HG03097 (cell line): ENCODE results near the gene GALT.

Source experiments
- ATAC-seq: cut with Tn5 transposase; IDR thresholded peaks from one replicate; pipeline ENCODE4 v1.9.1; 2021; ENCODE audit not compliant: unreplicated experiment, low FRiP score

The GALT gene

GRCh38 chr9:34646211-34647083 lies at the start of gene GALT:
GALT (plus strand) TSS chr9:34646675; CDS start chr9:34646705, 30 bp downstream.
- ATAC-seq, result peak; percentile 82

DNA sequence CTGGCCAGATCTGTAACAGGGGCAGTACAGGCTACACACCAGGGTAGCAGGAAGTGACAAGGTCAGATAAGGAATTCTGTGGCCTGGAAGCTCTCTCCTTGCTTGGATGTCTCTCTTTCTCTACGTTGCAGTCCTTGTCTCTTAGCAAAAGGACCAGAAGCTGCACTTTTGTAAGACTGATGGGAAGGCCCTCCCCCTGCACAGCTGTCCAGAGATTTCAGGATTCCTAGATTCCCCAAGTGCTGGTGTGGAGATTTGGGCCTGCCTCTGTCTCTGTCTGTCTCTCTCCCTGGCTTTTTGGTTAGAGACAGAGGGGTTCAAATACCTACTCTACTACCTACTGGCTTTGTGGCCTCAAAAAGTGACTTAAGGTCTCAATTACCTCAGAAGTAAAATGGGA lies 46.9 kb upstream of the GALT start:
- no peak for ATAC-seq

DNA sequence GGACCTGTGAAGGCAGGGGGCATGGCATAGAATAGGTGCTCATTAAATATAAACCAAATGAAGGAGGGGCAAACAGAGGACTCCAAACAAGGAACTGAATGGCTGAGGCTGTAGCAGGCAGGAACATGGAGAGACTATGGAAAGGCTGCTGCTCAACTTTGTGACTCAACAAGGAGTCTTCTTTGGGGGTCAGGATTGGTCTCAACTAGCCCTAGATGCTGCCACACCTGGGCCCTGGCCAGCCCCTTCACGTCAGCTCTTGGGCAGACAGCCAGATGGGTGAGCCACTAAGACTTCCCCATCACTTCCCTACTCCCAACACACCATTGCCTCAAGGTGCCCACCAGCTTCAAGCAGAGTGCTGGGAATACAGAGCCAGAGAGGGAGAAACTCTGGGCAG lies 45.6 kb upstream of the GALT start:
- ATAC-seq, result no peak

- no peak for ATAC-seq
Measured at GRCh38 chr9:34601937-34602573, 44.4 kb upstream of the GALT start.

DNA sequence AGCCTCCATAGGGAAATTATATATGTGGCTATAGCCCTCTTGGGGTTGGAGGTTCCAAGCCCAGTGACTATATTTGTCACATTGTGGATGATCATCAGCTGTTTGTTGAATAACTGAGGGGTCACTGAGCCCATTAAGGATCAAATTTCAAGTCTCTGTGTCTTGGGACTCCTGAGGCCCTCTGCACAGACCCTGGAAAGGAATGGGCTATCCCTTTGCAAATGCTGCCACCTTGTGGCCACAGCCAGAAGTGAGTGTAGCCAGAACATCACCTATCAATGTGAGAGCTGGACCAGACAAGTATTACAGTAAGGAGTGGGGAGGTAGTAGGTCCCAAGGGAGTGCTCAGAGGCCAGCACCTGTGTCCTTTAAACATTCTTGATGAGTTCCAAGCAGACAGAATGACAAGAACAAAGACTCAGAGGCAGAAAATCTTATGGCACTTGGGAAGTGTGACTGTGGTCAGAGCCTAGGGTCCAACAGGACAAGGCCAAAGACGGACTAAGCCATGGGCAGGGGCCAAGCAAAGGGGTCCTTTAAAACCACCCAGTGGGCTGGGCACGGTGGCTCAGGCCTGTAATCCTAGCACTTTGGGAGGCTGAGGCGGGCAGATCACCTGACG lies 42.8 kb upstream of the GALT start:
- no peak for ATAC-seq

GRCh38 chr9:34606190-34606589 lies 40.3 kb upstream of the GALT start:
- no peak for ATAC-seq

- no peak for ATAC-seq
Measured at GRCh38 chr9:34606905-34607304, 39.6 kb upstream of the GALT start.

DNA sequence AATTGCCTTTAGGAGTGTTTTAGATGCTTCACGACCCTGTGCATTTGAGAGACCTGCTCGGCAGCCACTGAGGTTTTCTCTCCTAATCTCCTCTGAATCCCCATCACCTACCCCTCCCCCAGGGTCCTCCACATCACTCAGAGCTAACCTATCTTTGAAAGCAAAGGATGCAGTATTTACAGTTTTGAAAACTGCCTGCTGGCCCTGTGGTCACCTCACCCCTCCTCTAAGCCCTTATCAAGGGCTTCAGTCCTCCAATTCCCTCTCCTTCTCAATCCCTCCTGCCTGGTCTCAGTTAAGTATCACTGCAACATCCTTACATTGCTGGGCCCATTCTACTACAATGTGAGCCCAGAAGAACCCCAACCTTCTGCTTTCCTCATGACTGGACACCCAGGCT lies 39.1 kb upstream of the GALT start:
- no peak for ATAC-seq

- ATAC-seq, result no peak
Measured at GRCh38 chr9:34610434-34611206, 35.9 kb upstream of the GALT start.

DNA sequence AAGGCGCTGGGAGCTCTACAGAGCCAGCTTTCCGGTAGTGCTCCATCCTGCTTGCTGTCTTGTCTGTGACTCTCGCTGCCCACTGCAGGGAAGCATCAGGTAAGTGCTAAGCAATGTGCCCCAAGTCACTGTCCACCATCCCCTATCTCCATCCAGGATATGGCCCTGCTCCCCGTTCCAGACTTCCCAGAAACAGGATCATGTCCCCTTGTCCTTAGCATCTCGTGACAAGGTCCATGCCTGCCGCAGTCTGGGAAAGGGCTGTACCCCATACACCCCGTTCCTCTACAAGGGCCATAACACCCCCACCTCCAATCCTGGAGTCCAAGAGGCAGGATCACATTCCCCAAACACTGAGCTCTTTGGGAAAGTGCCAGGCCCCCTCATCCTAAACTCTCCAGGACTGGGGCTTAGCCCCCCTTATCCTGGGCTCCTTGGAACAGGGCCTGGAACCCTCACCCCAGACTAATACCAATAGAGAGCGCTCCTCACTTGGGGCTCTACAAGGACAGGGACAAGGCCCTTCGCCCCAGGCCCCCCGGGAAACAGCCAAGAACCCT lies 35.1 kb upstream of the GALT start:
- no peak for ATAC-seq

- peak; percentile 67 for ATAC-seq
Measured at GRCh38 chr9:34611811-34612787, 34.4 kb upstream of the GALT start, which contains the start of gene RPP25L. RPP25L (minus strand) TSS chr9:34612097; CDS start chr9:34611296, 801 bp downstream.

DNA sequence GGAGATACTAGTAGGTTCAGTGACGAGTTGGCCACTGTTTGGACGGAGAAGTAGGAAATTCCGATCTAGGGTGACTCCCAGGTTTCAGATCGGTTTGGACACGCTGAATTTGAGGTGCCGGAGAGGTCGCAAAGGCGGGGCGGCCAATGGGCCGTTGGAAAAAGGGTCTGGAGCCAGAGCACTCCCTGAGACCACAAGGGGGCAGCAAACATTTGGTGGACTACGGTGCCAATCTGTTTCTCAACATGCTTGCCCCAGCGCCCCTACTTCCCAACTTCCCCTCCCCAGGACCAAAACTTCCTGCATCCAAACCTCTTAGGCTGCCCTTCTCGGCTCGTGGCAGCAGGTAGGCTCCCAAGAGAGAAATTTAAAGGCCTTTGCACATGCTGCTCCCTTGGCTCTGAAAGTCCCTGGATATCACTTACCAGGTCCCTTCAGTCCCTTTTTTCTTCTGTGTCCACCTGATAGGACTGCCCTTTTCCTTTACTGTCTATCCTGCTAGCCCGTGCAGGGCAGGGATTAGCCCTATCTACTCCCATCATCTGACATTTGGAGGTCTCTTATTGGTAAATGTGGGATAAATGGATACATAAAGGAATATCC lies 33.6 kb upstream of the GALT start:
- ATAC-seq, result no peak

DNA sequence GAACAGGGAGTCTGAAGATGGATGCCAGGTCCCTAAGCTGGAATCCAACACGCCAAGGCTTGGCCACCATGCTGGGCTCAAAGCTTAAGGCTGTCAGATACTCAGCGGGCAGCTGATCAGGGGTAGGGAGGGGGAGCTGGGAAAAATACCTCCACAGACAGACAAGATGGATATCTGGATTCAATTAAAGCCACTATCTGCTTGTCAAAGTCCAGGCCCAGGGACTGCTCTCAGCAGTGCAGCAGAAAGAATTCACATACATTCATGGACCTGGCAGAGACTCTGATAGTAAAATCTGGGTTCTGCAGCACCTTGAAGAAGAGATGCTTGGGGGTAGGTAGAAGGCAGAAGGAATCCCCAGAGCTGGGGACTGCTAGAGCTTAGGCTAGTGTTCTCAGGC lies 31.3 kb upstream of the GALT start:
- ATAC-seq, result no peak

- ATAC-seq, result peak; percentile 96
Measured at GRCh38 chr9:34620061-34620994, 26.1 kb upstream of the GALT start, which contains the start of gene DCTN3. DCTN3 (minus strand) TSS chr9:34620495; CDS start chr9:34620464, 31 bp downstream.

- no peak for ATAC-seq
Measured at GRCh38 chr9:34623374-34624235, 22.9 kb upstream of the GALT start.

DNA sequence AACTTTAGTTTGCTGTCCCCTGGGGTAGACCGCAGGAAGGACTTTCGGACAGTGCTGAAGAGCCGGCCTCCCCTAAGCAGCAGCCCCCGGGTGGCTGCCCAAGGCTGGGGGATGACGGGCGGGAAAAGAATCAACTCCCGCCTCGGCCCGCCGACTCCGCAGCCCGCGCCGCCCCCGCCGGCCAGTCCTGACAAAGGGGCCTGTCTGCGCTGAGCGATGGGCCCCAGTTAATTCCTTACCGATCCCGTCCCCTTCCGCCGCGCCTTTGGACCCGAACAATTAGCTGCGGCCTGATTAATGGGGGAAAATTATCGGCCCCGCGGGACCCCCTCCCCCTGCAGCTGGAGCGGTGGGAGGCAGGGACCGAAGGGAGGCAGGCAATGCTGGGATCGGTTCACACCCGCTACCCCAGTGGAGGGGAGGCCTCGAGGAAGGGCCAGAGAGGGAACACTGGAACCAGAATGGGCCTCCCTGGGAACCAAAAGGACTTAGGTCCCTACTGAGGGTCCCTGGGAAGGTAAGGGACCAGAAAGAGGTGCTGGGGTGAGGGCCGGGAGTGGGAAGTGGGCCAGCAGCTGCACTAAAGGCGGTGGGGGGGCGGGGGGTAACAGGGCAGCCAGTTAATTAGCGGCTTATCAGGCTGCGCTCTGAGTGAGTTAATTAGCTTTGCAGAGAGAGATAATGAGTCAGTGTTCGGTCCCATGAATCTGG lies 21.8 kb upstream of the GALT start:
- no peak for ATAC-seq
